ENCODE results near the gene CNBD2.

DNA sequence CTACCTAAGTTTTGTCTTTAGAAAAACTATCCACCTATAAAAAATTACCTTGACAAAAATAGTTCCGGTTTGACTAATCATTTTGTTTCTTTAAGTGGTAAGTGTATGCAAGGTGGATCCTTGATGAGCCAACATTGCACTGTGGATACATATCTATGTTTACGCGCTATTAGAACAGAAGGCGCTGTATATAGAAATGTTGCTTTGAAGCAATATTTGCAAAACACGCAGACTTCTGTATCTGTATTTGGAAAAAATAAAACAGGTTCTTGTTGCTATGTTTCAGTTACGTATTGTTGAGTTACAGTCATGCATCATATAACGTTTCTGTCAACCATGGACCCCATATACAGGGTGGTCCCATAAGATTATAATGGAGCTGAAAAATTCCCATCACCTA lies 18.3 kb upstream of the CNBD2 start:
- no peak for TF ChIP-seq EZH2 (IDR thresholded peaks at IDR 0.05; ENCODE audit: insufficient read depth, poor library complexity, severe bottlenecking)
- no peak for TF ChIP-seq EZH2phosphoT487 (IDR thresholded peaks at IDR 0.05; ENCODE audit: insufficient read depth, low read depth)

All from GM23248 (cell line).